Measurements from ENCODE around the gene SRRM2. TPM values are rescaled to one million over a fixed set of nuclear protein-coding genes. Genes with fewer than 3 reads are reported as not detected.
A peak's percentile ranks its signal among the peaks of the same experiment; 100 is the strongest.

SRRM2 gene
- total and polyA plus RNA-seq, 9 of the 15 experiments (the other 6 are each of a cell fraction or from before 2014, with no cell fraction given): 26.7 to 563 (median 81.1) TPM

- no peak for TF ChIP-seq IRF1 (CRISPR knock-in tag; IDR thresholded peaks at IDR 0.05; ENCODE audit: borderline replicate concordance)
- TF ChIP-seq ERF (CRISPR knock-in tag; IDR thresholded peaks at IDR 0.05): peak; percentile 84
- TF ChIP-seq E2F1 (CRISPR knock-in tag; IDR thresholded peaks at IDR 0.05): no peak
- no peak for TF ChIP-seq ZNF586 (CRISPR knock-in tag; conservative IDR thresholded peaks at IDR 0.05)
- no peak for TF ChIP-seq EP300 (IDR thresholded peaks at IDR 0.05; ENCODE audit: low read length)
- no peak for TF ChIP-seq NCOA4 (IDR thresholded peaks at IDR 0.05; ENCODE audit: partially characterized antibody)
- TF ChIP-seq ATF6 (CRISPR knock-in tag; IDR thresholded peaks at IDR 0.05): peak; percentile 82
- TF ChIP-seq CREM (IDR thresholded peaks at IDR 0.05; ENCODE audit: low read depth): no peak; the same call in 1 of the 2 replicates
- TF ChIP-seq MLX (CRISPR knock-in tag; conservative IDR thresholded peaks at IDR 0.05): 0 out of 4 replicates have a peak, but pooled peaks have one; percentile 22 to 46
- TF ChIP-seq ZNF239 (CRISPR knock-in tag; IDR thresholded peaks at IDR 0.05): no peak
- no peak for TF ChIP-seq ZBTB8A (IDR thresholded peaks at IDR 0.05; ENCODE audit: partially characterized antibody)
- no peak for TF ChIP-seq NFATC3 (IDR thresholded peaks at IDR 0.05)
- peak; percentile 55; the same call in 1 of the 2 replicates for TF ChIP-seq KLF13 (tag; IDR thresholded peaks at IDR 0.05; ENCODE audit: borderline replicate concordance, low read depth)
- no peak for TF ChIP-seq MTA1 (IDR thresholded peaks at IDR 0.05; ENCODE audit: borderline replicate concordance)
- no peak for TF ChIP-seq ZNF12 (CRISPR knock-in tag; IDR thresholded peaks at IDR 0.05)
- no peak for TF ChIP-seq ZNF146 (CRISPR knock-in tag; IDR thresholded peaks at IDR 0.05; ENCODE audit: unreplicated experiment)
- no peak; the same call in 1 of the 2 replicates for TF ChIP-seq HMG20B (CRISPR knock-in tag; IDR thresholded peaks at IDR 0.05)
- TF ChIP-seq KDM5B (IDR thresholded peaks at IDR 0.05; ENCODE audit: insufficient replicate concordance, low read depth, low read length): no peak
- no peak for TF ChIP-seq MCM2 (IDR thresholded peaks at IDR 0.05; ENCODE audit: low read depth)
- peak; percentile 82; the same call in 1 of the 2 replicates for TF ChIP-seq ZNF76 (CRISPR knock-in tag; IDR thresholded peaks at IDR 0.05; ENCODE audit: borderline replicate concordance)
- TF ChIP-seq SRSF7 (optimal IDR thresholded peaks at IDR 0.05; ENCODE audit: low read depth, low read length): no peak
- TF ChIP-seq POLR2A (conservative IDR thresholded peaks at IDR 0.05): peak; percentile 87
- no peak for TF ChIP-seq CHD2 (IDR thresholded peaks at IDR 0.05; ENCODE audit: low read depth, low read length)
- peak; percentile 83 for TF ChIP-seq ZBTB9 (CRISPR knock-in tag; IDR thresholded peaks at IDR 0.05)
Measured at GRCh38 chr16:2777231-2777902, 24.9 kb downstream of the SRRM2 start, which contains the start of gene ELOB (continued).
